Activated B cell treated with CpG ODN at 0.5 μM for 24 hours (primary cell): ENCODE measurements around the gene MAML3. TPM values are rescaled to one million over a fixed set of nuclear protein-coding genes. Genes with fewer than 3 reads are reported as not detected.

ENCODE experiments used
- ATAC-seq: fragments of 200-7000 bp; cut with Tn5 transposase; one replicate; pipeline ENCODE4 v1.10.0; 2021; ENCODE audit warnings: low read depth, mild to moderate bottlenecking, moderate library complexity
- CTCF ChIA-PET: fragments of 350-600 bp; sonication (Branson Sonifier 250); formaldehyde crosslinking; loops from one replicate; lab custom pipeline; 2021; ENCODE audit warnings: antibody characterized with exemption; lab: Charles Lee
- POLR2A ChIA-PET: fragments of 350-600 bp; sonication (Branson Sonifier 250); formaldehyde crosslinking; loops from one replicate; lab custom pipeline; 2021; ENCODE audit warnings: antibody characterized with exemption; lab: Charles Lee
- DNase-seq: peaks from one replicate; pipeline ENCODE4 v3.0.0; 2022
- H3K27ac Mint-ChIP-seq: one replicate; pipeline ENCODE4 v1.8.0; 2020; ENCODE audit warnings: mixed read lengths
- H3K27me3 Mint-ChIP-seq: one replicate; pipeline ENCODE4 v1.8.0; 2021; ENCODE audit warnings: mixed read lengths
- H3K36me3 Mint-ChIP-seq: one replicate; pipeline ENCODE4 v1.8.0; 2021; ENCODE audit warnings: low read depth, mixed read lengths
- H3K4me1 Mint-ChIP-seq: one replicate; pipeline ENCODE4 v1.8.0; 2021; ENCODE audit warnings: mixed read lengths
- H3K4me3 Mint-ChIP-seq: one replicate; pipeline ENCODE4 v1.8.0; 2020; ENCODE audit warnings: mild to moderate bottlenecking, mixed read lengths
- H3K9me3 Mint-ChIP-seq: one replicate; pipeline ENCODE4 v1.8.0; 2020; ENCODE audit warnings: mixed read lengths
- CTCF ChIP-seq: fragments of 200-600 bp; IDR thresholded peaks from one replicate; pipeline ENCODE4 v1.8.0; 2022; ENCODE audit warnings: antibody characterized with exemption, mild to moderate bottlenecking
- intact Hi-C: fragments of 100-400 bp; cut with micrococcal nuclease; formaldehyde crosslinking; loops from one replicate; pipeline ENCODE4 v1.15.1; 2024
- total RNA-seq: library from RNA; stranded (reverse); gene quantifications from 2 replicates; pipeline ENCODE4 v1.2.3, GENCODE V29; 2022

The MAML3 gene
- total RNA-seq, 1 donor from 2014 or later = 2.6 TPM

- intact Hi-C loops = no loop called here
- peaks cover 2% of the 10 kb centered on the region for H3K9me3 Mint-ChIP-seq
- ChIA-PET POLR2A (no interaction called here), CTCF (no interaction called here)
- no peak for TF ChIP-seq CTCF
- H3K27me3 Mint-ChIP-seq = no peaks in the 10 kb centered on the region
- ATAC-seq = no peak
- H3K27ac Mint-ChIP-seq = no peak overlapping the region
- DNase-seq = no peak
- no peaks in the 10 kb centered on the region for H3K36me3 Mint-ChIP-seq
- H3K4me1 Mint-ChIP-seq = peaks cover 4% of the 10 kb centered on the region
- no peak overlapping the region for H3K4me3 Mint-ChIP-seq
These were observed 457.5 kb downstream of the MAML3 start for GRCh38 chr4:139696491-139696890.

- intact Hi-C loops = no loop called here
- no peak overlapping the region for H3K4me3 Mint-ChIP-seq
- H3K27ac Mint-ChIP-seq = no peak overlapping the region
- no peak for TF ChIP-seq CTCF
- ATAC-seq = no peak
- ChIA-PET POLR2A (no interaction called here), CTCF (no interaction called here)
- peaks cover 2% of the 10 kb centered on the region for H3K9me3 Mint-ChIP-seq
- H3K4me1 Mint-ChIP-seq = peaks cover 4% of the 10 kb centered on the region
- H3K27me3 Mint-ChIP-seq = no peaks in the 10 kb centered on the region
- H3K36me3 Mint-ChIP-seq = no peaks in the 10 kb centered on the region
- DNase-seq = no peak
These were observed 459.4 kb downstream of the MAML3 start for GRCh38 chr4:139694522-139695107.

GRCh38 chr4:139692309-139693012, 461.5 kb downstream of the MAML3 start:
- ChIA-PET CTCF (no interaction called here), POLR2A (interaction anchor here (0.6 kb wide), 1 partner anchor 23 kb away, joined by 7 read pairs; no protein-coding TSS in a partner anchor)
- Mint-ChIP-seq H3K36me3 (no peaks in the 10 kb centered on the region), H3K27ac (no peak overlapping the region), H3K4me3 (no peak overlapping the region), H3K27me3 (no peaks in the 10 kb centered on the region), H3K9me3 (peaks cover 2% of the 10 kb centered on the region), H3K4me1 (peaks cover 4% of the 10 kb centered on the region)
- ATAC-seq (no peak), DNase-seq (no peak)
- TF ChIP-seq CTCF = no peak
- intact Hi-C loops = loop anchor here (1.0 kb wide), 1 partner anchor 561 kb away; no protein-coding TSS in a partner anchor

- intact Hi-C loops = no loop called here
- no peak for TF ChIP-seq CTCF
- Mint-ChIP-seq H3K27ac (no peak overlapping the region), H3K36me3 (no peaks in the 10 kb centered on the region), H3K4me1 (peaks cover 4% of the 10 kb centered on the region), H3K4me3 (no peak overlapping the region), H3K9me3 (no peaks in the 10 kb centered on the region), H3K27me3 (no peaks in the 10 kb centered on the region)
- DNase-seq (no peak), ATAC-seq (no peak)
- POLR2A ChIA-PET = no interaction called here
- CTCF ChIA-PET = no interaction called here
These were observed 463.6 kb downstream of the MAML3 start for GRCh38 chr4:139690419-139690818.

- ATAC-seq (no peak), DNase-seq (no peak)
- Mint-ChIP-seq H3K27me3 (no peaks in the 10 kb centered on the region), H3K27ac (no peak overlapping the region), H3K36me3 (no peaks in the 10 kb centered on the region), H3K9me3 (no peaks in the 10 kb centered on the region), H3K4me3 (no peak overlapping the region), H3K4me1 (peaks cover 4% of the 10 kb centered on the region)
- no peak for TF ChIP-seq CTCF
- ChIA-PET CTCF (no interaction called here), POLR2A (no interaction called here)
- intact Hi-C loops = no loop called here
These were observed 464.8 kb downstream of the MAML3 start for GRCh38 chr4:139689093-139689722.
